CD4-positive, alpha-beta T cell treated with Interleukin-1 beta for 1 hour (primary cell): ENCODE results near the gene ERF.
A peak's percentile ranks its signal among the peaks of the same experiment; 100 is the strongest.

Experiments used
- DNase-seq, 2 donors: peaks; one replicate each; pipeline ENCODE4 v3.0.0-alpha.2; 2020 to 2022

Gene ERF

DNA sequence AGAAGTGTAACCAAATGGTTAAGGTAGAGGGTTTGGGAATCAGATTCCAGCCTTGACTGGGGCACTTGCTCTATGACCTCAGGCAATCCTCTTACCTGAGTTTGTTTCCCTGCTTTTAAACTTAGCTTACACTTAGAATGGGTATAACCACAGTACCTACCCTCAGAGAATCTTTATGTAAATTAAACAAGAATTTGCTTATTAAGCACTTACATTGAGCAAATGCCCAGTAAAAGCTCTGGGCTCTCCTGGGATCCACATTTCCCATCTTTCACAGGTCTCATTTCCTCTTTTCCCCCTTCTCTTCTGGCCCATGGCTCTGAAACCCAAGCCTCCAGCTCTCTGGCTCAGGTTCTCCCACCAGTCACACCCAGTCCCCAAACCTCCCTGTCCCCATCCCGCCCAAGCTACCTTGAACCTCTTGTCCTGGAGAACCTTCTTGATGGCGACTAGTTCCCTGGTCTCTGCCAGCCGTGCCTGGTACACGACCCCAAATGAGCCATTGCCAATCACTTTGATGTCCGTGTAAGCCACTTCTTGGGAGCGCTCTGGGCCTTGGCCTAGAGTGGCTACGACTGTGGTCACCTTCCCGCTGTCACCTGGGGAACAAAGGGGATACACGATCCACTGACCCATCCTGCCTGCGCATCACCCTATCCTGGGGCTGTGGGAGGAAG lies 15.2 kb downstream of the ERF start:
- no peak for DNase-seq

DNA sequence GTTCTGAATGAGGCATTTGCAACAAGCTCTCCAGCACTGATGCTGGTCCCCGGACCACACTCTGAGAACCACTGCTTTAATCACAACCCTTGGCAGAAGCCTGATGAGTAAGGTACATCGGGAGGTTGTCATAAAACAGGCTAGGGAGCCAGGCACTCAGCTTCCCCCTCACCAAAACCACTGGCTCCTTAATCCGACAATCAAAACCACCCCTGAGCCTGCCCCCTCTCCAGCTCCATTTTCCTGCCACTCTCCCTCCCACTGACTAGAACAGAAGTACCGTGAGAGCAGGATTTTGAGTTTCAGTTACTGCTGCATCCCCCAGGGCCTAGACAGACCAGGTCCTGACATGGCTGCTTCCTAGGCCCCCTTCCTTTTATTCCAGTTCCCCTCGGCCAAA lies 19.7 kb downstream of the ERF start:
- DNase-seq: no peak

DNA sequence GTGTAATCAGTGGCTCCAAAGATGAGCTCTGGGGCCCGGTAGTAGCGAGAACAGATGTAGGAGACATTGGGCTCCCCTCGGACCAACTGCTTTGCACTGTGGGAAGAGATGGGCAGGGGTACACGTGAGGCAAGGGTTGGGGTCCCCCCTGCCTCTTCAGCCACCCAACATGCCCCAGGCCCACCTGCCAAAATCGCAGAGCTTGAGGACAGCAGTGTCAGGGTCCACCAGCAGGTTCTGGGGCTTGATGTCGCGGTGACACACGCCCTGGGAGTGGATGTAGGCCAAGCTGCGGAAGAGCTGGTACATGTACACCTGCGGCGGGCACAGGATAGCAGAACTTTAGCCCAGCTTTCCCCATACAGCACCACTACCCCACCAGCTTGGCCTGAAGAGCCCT lies 20.6 kb downstream of the ERF start:
- no peak for DNase-seq

DNA sequence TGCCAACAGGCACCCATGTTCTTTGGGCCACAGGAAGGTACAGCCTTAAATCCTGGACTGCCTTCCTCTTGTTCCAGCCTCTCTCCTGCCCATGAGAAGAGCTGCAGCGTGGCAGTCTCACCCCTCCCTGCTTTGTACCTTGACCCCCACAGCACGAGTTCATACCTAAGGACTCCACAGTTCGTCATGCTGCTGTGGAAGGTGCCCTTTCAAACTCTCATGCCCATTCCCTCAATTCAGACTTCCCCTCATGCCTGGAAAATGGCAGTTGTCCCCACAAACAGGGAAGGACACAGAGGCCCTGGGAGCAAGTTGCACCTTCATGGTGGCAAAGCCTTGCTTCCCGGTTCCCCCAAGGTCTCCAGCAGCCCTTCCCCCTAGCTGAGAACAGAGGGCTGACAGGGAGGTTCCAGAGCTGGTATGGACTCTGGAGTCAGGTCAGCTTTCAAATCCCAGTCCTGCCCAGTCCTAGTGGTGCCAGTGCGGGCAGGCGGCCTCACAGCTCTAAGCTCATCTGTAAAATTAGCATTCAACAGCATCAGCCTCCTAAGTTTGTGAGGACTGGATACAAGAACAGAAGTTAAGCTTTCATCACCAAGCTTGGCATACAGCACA lies 21.1 kb downstream of the ERF start:
- DNase-seq: no peak

DNA sequence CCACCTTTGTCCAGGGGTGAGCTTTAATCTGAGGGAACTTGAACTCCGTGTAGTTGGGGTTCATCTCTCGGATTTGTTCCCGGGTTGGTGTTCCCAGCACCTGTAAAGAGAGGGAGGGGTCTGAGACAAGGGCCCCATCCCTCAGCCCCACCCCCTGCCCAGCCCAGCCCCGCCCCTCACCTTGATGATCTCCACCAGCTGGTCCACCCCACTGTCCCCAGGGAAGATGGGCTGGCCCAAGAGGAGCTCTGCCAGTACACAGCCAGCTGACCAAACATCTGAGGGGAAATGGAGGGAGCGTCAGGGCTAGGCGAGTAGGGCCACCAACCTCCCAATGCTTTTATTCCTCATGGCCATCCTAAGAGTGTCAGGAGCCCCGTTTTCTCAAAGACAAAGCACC lies 21.8 kb downstream of the ERF start:
- no peak for DNase-seq

DNA sequence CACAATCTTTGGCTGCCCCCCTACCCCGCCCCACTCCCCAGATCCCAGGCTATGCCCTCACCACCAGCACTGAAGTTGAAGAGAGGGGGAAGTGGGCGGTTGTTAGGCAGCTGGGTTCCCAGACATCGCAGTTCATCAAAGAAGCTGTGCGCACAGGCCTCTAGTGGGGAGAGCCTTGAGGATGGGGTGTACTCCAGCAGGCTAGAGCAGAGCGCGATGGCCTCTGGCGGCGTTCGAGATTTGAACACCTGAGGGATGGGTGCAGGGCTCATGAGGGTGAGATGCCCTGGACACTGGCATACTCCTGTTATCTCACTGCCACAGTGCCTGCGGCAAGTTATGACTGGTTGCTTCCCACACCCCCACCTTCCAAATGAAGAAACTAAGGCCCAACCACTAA lies 22.5 kb downstream of the ERF start:
- no peak for DNase-seq

DNA sequence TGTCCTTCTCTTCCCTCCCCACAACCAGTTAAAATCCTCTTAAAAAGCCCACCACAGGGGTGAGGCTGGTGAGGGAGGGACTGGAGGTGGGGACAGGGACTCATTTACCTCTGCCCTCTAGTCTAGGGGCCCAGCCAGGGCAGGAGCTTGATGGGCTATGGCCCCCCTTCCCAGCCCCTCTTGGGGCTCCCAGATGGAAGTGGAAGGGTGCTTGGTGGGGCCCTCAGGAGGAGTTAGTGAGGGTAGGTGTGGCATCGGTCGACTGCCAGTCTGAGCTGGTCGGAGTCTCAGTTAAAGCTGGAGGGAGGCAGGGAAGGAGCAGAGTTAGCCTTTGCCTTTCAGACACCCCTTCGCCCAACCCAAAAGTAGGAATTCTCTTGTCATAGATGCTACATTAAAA lies 24.4 kb downstream of the ERF start:
- DNase-seq: no peak

DNA sequence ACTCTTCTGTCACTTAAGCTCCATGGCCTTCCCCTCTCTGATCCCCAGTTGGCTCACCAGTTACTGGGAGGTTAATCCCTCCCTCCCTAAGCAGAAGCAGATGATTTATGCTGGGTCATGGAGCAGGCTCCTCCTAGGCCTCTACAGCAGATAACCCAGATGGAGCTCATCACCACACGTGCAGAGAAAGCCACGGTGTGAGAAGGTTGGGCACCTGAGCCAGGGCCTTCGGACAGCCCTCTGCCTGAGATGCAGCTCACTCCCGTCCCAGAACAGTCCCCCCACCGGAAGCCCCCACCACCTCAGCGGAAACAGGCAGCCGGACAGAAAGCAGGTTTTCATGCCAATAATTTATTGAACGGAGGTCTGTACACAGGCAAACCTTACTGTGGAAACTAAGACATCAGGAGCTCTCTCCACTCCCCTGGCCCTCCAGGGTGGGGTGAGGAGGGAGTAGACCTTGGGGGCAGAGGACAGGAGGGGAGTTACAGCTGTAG lies 25.0 kb downstream of the ERF start:
- no peak for DNase-seq

DNA sequence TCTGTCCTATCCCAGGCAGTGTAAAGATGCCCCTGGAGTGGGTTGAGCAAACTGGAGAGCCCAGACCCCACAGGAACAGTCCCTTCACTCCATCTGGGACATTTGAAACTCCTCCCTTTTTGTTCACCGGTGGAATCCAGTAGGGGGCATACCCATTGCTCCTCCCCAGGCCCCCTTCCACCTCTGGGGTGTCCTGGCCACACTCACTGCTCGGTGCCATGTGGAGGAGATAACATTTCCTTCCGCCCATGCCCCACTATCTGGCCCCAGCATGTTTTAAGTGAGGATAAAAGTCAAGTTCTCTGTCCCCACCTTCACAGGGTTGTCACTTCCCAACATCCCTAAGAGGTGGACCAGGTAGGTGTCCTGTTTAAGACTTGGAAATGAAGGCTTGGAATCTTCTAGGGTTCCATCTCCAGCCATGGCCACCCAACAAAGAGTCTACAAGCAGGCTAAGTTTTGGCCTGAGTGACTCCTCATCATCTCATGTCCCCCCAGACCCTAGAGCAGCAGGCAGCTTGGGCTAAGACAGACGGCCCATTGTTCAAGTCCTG lies 25.6 kb downstream of the ERF start:
- DNase-seq: no peak

DNA sequence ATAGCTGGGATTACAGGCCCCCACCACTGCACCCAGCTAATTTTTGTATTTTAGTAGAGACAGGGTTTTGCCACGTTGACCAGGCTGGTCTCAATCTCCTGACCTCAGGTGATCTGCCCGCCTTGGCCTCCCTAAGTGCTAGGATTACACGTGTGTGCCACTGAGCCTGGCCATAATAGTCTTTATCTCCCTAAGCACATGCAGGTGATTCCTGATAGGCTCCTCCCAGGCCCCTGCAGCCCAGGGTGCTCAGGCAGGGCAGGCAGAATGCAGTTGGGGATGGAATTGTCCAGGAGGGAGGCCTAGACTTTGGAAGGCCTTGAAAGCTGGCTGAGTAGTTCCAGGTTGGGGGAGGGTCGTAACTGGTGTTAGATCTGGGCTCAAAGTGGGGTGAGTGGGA lies 26.3 kb downstream of the ERF start:
- DNase-seq: no peak

DNA sequence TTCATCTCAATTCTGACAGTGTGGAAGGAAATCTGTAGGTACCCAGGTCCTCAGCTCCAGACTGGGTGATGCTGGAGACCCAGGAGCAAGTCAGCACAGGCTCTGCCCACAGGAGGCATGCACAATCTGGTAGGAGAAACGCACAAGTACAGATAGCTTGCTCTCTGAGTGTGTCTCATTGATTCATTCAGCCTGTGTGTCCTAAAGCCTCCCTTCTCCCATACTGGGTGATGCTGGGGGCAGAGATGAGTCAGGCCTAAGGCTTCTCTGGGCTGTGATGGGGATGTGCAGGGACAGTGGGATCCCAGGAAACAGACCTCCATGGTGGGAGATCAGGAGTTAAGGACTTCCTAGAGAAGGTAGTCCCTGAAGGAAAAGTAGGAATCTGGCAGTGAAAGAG lies 28.0 kb downstream of the ERF start:
- no peak for DNase-seq

DNA sequence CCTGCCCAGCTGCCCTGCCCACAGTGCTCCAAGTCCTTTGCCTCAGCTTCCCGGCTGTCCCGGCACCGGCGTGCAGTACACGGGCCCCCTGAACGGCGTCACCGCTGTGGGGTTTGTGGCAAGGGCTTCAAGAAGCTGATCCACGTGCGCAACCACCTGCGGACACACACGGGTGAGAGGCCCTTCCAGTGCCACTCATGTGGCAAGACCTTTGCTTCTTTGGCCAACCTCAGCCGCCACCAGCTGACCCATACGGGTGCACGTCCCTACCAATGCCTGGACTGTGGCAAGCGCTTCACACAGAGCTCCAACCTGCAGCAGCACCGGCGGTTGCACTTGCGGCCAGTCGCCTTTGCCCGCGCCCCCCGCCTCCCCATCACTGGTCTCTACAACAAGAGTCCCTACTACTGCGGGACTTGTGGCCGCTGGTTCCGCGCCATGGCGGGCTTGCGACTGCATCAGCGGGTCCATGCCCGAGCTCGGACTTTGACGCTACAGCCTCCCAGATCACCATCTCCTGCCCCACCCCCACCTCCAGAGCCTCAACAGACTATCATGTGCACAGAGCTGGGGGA lies 29.1 kb downstream of the ERF start:
- DNase-seq: no peak

DNA sequence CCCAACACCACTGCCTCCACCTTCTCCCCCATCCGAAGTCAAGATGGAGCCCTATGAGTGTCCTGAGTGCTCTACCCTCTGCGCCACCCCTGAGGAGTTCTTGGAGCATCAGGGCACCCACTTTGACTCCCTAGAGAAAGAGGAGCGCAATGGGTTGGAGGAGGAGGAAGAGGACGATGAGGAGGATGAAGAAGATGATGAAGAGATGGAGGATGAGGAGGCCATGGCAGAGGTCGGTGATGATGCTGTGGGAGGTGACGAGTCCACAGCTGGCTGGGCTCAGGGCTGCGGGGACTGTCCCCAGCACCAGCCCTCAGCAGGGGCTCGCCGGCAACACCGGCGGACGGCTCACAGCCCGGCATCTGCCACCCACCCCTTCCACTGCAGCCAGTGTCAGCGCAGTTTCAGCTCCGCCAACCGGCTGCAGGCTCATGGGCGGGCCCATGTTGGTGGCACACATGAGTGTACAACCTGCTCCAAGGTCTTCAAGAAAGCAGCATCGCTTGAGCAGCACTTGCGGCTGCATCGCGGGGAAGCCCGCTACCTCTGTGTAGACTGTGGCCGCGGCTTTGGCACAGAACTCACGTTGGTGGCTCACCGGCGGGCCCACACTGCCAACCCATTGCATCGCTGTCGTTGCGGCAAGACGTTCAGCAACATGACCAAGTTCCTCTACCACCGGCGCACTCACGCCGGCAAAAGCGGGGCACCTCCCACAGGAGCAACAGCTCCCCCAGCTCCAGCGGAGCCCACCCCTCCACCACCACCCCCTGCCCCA lies 29.8 kb downstream of the ERF start:
- no peak for DNase-seq

DNA sequence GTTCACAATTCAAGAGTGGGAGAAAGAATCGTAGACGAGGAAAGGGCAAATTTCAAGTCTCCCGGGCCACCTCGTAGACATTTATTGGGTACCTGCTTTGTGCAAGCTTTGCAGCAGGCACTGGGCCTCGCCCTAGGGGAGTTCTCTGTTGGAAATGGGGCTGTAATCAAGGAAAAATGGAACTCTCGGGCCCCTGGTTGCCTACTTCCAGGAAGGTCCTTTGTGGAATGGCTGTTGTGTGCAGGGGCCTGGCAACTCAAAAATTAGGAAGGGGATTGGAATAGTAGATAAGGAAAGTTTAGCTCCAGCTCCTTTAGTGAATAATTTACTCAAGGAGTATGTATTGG lies 34.2 kb downstream of the ERF start:
- no peak for DNase-seq

DNA sequence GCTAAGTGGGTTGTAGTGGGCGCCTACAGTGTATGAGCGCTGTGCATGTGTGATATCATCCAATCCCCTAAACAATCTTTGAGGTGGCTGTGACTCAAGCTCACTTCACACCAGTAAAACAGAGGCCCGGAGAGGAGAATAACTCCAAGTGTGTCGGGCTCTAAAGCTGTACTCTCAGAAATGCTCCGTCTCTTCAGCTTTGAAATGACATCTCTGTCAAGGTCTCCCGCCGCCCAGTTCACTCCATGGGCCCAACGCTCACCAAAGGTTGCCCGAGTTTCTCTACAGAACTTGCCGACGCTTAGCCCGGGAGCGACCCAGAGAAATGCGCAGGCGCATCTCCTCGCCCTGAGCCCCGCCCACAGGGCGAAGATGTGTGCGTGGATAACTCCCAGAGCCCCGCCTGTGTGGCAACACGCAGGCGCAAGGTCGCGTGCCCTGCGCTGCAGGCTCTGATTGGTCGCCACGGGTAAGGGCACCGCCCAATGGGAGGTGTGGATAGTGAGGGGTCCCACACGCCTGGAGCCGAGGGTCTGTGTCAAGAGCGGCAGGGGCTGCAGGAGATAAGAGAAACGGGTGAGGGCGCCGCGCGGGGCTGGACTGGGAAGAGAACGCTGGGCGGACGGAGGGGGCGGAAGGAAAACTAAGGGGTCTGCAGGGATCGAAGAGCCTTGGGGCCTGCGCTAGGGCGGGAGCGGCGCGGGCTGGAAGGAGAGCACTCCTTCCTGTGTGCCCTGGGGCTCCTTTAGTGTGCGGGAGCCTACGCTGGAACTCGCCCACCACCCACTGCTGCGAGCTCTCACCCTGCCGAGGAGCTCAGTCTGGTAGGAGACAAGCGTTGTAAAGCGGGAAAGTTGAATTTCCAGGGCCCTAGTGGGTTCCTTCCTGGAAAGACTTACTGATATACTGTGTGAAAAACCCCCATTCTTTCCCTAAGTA lies 34.8 kb downstream of the ERF start, which contains the start of gene ZNF526:
ZNF526 (plus strand) TSS at position 501 of the 939 bp plus-strand sequence. CDS start 4,092 bp downstream, outside the sequence.
- DNase-seq: peak; percentile 98

DNA sequence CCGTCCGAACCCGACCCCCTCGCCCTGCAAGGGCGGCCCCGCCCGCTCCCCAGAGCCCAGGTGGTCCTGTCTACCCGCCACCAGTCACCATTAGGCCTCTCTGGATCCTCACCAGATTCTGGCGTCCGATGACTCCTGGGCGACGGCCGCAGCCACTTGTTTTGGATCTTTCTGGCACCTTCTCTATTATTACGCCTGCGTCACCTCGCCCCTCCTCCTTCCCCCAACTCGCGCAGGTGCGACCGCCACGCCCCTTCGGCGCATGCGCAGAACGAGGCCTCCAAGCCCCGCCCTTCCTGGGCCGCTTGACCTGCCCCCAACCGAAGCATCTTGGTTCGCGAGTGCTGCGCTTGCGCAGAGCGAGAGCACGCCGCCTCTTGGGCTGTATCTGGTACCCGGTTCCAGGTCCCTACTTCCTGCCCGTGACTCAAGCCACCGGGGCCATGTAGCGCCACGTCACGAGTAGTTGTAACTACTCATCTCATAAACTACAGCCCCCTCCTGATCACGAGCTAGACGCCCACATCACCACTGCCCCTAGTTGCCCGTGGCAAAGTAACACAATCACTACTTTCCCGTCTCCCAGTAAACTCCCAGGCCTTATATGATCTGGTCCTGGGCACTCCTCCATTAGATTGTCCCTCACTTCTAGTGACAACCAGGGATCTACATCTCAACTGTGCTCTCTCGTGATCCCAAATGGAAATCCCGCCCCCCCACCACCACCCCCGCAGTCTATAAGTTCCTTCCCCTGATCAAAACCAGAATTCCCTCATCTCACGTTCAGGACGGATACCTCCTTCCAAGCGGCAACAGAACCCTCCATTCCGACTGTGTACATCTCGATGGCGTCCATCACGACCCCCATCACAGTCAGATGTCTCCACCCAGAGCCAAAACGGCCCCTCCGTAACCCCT lies 37.1 kb downstream of the ERF start, which contains the start of gene DEDD2:
DEDD2 (minus strand) TSS at position 158 of the 918 bp plus-strand sequence. CDS start 670 bp downstream, outside the sequence.
- DNase-seq: peak; percentile 100

DNA sequence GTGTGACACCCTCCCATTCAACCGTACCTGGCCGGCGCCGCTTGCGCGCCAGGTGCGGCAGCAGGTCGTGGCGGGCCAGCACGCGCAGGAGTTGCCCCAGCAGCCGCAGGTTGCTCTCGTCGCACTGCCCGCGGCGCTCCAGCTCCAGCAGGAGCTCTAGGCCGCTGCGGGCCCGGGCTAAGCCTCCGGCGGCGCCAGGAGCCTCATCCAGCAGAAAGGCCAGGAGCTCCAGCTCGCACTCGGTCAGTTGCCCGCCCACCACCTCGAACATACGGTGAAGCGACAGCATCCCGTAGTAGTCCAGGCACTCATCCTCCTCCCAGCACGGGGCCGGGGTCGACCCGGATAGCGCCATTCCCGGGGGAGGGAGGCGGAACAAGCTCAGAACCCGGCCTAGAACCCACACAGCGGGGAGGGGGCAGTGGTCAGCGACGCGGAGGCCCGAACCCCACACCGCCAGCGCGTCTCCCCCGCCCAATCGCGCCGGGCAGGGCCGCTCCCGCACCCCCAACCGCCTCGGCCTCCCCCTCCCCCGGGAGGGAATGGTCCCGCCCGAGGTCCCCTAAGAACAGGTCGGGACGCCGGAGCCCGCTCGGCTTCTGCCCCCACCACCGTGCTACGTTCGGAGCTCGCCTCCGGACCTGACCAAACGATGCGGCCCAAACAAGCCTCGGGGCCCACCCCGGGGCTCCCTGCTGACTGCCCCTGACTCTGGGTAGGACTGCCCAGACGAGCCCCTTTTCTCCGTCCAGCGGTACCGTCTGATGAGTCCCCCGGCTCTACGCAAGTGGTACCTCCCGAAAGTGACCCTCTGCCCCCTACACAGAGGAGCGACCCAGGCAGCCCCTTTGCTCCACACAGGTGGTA lies 38.0 kb downstream of the ERF start:
- DNase-seq: peak in 1 of 2 donors; percentile 25

DNA sequence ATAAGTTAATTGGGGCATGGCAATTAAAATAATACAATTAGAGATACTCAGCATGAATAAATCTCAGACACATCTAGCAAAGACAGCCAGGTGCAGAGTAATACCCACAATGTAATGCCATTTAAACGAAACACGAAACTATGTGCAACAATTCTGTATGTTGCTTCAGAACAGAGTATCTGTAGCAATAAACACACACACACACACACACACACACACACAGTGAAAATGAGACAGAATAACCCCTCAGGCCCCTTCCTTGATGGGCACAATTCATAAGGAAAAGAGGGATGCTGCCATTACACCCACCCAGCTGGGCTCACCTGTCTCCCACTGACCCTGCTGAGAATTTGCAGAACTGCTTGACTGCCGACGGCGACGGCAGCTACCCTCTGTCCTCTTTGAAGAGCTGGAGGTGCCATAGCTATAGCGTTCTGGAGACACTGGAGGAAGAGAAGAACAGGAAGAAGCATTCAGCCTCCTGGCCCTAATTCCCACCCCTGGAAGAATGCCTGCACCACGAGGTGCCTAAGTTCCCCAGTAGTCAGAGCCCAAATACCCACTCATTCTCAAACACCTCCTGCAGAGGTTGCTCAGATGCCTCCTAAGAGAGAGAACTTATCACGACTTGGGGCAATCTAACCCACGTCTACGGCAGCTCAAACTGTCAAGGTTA lies 40.0 kb downstream of the ERF start:
- DNase-seq: no peak

DNA sequence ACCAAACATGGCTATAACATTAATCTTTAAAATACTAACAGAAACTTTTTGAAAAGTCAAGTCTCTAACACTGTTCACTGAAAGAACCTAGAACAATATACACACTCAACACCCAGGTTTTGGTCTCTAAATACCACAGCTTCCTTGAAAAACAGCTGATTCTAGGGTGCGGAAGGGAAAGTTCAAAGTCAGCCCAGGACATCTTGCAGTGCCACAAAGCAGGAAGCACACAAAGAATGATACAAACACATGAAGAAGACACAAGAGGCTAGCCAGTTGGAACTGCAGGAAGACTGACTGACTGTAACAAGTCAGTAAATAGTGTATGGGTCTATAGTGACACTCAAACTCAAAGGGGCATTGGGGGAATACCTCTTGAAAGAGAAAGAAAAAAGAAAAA lies 42.0 kb downstream of the ERF start:
- DNase-seq: no peak
